GM12872 (cell line): ENCODE data around the gene ADPRHL1.

Source experiments
- CTCF ChIP-seq: IDR thresholded peaks from 3 replicates; pipeline ENCODE4 v1.5.1; 2011; ENCODE audit warnings: low read depth, mild to moderate bottlenecking, low read length, moderate library complexity; ENCODE audit not compliant: insufficient read depth

ADPRHL1 gene

DNA sequence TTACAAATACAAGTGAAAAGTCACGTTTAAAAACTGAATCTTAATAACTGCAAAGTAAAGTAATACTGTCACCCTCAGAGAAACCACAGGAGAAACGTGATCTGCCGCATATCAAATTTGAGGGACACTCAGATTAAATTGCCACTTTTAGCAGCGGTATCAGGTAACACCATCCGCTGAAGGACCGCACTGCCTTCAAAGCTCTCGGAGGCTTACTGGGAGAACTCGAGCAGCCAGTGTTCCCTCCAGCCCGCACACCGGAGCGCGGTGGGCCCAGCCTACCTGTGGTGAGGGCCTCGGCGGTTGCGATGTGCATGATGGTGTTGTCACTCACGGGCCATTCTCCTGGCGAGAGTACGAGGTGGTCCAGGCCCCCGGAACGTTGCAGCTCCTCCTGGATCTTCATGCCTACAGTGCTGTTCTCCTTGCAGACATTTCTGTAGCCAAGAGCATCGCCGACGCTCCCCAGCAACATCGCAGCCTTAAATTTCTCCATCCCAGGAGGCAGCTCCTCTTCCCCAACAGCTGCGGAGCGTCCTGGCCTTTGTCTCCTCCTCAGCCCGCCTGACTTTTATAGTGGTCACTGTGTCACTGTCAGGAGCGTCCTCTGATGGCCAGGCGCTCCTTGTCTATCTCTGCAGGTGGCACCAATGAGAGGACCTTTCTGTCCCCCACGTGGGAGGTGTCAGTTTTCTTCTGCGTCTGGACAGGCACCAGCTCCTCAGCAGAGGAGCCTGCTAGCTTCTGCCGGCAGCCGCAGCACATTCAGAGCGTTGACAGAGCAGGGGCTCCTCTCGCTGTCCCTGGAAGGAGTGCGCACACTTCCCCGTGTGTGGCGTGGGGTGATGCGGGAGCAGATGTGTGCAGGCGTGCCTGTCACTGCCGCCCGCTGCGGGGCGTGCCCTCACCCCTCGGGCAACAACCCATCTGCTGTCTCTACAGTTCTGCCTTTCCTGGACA lies at the start of gene ADPRHL1:
Gene ADPRHL1, minus strand, starts transcription at position 547 of the 960 bp plus-strand sequence. Its CDS starts 51 bp downstream, at position 496.
- TF ChIP-seq CTCF = no peak

DNA sequence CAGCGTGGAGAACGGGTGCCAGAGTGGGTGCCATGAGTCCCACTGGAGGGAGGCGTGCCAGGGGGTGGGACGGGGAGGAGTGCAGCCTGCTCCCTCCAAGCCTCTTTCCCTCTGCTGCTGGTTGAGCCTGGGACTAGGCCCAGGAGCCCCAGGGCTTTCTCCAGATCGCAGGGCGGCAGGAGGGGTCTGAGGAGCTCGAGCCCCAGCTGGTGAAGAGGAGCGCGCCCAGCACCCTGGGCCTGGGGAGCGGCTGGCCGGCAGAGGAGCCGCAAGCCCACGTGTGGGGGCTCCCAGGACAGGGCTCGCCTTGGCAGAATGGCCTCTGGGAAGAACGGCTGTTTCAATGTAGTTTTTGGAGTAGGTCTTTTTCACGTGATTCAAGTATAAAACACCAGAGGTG lies 49.4 kb upstream of the ADPRHL1 start:
- no peak for TF ChIP-seq CTCF

- no peak for TF ChIP-seq CTCF
Observed at GRCh38 chr13:113500530-113501265, 47.4 kb upstream of the ADPRHL1 start.

GRCh38 chr13:113499936-113500335 lies 46.6 kb upstream of the ADPRHL1 start:
- no peak for TF ChIP-seq CTCF

GRCh38 chr13:113498905-113499304 lies 45.6 kb upstream of the ADPRHL1 start:
- no peak for TF ChIP-seq CTCF

GRCh38 chr13:113497217-113497616 lies 43.9 kb upstream of the ADPRHL1 start:
- TF ChIP-seq CTCF = no peak

DNA sequence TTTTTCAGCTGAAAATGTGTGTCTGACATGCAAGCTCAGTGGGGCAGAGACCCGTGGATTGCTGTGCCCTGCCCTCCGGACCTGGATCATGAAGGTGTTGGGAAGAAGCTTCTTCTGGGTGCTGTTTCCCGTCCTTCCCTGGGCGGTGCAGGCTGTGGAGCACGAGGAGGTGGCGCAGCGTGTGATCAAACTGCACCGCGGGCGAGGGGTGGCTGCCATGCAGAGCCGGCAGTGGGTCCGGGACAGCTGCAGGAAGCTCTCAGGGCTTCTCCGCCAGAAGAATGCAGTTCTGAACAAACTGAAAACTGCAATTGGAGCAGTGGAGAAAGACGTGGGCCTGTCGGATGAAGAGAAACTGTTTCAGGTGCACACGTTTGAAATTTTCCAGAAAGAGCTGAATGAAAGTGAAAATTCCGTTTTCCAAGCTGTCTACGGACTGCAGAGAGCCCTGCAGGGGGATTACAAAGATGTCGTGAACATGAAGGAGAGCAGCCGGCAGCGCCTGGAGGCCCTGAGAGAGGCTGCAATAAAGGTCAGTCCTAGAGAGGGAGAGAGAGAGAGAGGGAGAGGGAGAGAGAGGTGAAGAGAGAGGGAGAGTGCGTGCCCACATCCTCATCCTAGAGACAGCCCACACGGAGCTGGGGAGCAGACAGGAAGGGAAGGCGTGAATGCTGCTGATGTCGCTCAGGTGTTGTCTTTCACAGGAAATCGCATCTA lies 42.4 kb upstream of the ADPRHL1 start:
- no peak for TF ChIP-seq CTCF
